GM19452 (cell line): ENCODE measurements around the gene DUSP7.

ENCODE experiments used
- ATAC-seq: cut with Tn5 transposase; IDR thresholded peaks from one replicate; pipeline ENCODE4 v1.9.1; 2021; ENCODE audit not compliant: unreplicated experiment

Gene DUSP7

GRCh38 chr3:52086976-52087663 lies 30.7 kb upstream of the DUSP7 start:
- ATAC-seq = no peak

- no peak for ATAC-seq
Measured at GRCh38 chr3:52086461-52086860, 30.1 kb upstream of the DUSP7 start.

GRCh38 chr3:52085681-52086282 lies 29.4 kb upstream of the DUSP7 start:
- no peak for ATAC-seq

- no peak for ATAC-seq
Measured at GRCh38 chr3:52084954-52085680, 28.7 kb upstream of the DUSP7 start.

- no peak for ATAC-seq
Measured at GRCh38 chr3:52084216-52084945, 28.0 kb upstream of the DUSP7 start.

GRCh38 chr3:52083556-52084087 lies 27.3 kb upstream of the DUSP7 start:
- no peak for ATAC-seq

GRCh38 chr3:52082951-52083350 lies 26.6 kb upstream of the DUSP7 start:
- ATAC-seq = no peak

GRCh38 chr3:52080830-52081719 lies 24.7 kb upstream of the DUSP7 start:
- no peak for ATAC-seq

GRCh38 chr3:52079958-52080357 lies 23.6 kb upstream of the DUSP7 start:
- no peak for ATAC-seq

- ATAC-seq = no peak
Measured at GRCh38 chr3:52078781-52079560, 22.6 kb upstream of the DUSP7 start.

- ATAC-seq = no peak
Measured at GRCh38 chr3:52077925-52078324, 21.6 kb upstream of the DUSP7 start.

- ATAC-seq = no peak
Measured at GRCh38 chr3:52076896-52077780, 20.8 kb upstream of the DUSP7 start.

- no peak for ATAC-seq
Measured at GRCh38 chr3:52073490-52073889, 17.1 kb upstream of the DUSP7 start.

- no peak for ATAC-seq
Measured at GRCh38 chr3:52072471-52072870, 16.1 kb upstream of the DUSP7 start.

- ATAC-seq = no peak
Measured at GRCh38 chr3:52072020-52072419, 15.6 kb upstream of the DUSP7 start.

GRCh38 chr3:52070724-52071621 lies 14.6 kb upstream of the DUSP7 start:
- ATAC-seq = no peak

- ATAC-seq = no peak
Measured at GRCh38 chr3:52069855-52070254, 13.5 kb upstream of the DUSP7 start.

- ATAC-seq = no peak
Measured at GRCh38 chr3:52069135-52069534, 12.8 kb upstream of the DUSP7 start.
